IMR-90 (cell line): ENCODE measurements around the gene EXOC6B. TPM values are rescaled to one million over a fixed set of nuclear protein-coding genes. Genes with fewer than 3 reads are reported as not detected.
"Not testable (repeated sequence)": the region's sequence is repeated elsewhere in the genome, so short reads cannot be mapped to it uniquely, and the experiment has no call there.

Experiments
- ATAC-seq: fragments of 200-7000 bp; cut with Tn5 transposase; 2 replicates; pipeline ENCODE4 v1.9.1; 2020; ENCODE audit warnings: low read depth, mild to moderate bottlenecking, moderate library complexity
- BruUV-seq: library from RNA; stranded (reverse); fragments of 400-500 nt; replicated peaks from 2 replicates; lab custom pipeline; 2021; lab: Mats Ljungman, UMichigan
- CTCF ChIA-PET: fragments of 300-600 bp; formaldehyde crosslinking; extraction: SDS; loops from one replicate; lab custom pipeline; 2021; ENCODE audit warnings: antibody characterized with exemption; lab: Yijun Ruan, JAX
- POLR2A ChIA-PET: fragments of 300-600 bp; sonication (Branson Sonifier 250); formaldehyde crosslinking; loops from one replicate; lab custom pipeline; 2022; ENCODE audit warnings: antibody characterized with exemption; ENCODE audit not compliant: unreplicated experiment; lab: Charles Lee
- DNase-seq: peaks from one replicate; pipeline ENCODE4 v3.0.0; 2013
- H2AFZ ChIP-seq: replicated peaks from 2 replicates; pipeline ENCODE3; 2013; ENCODE audit warnings: low read length, mild to moderate bottlenecking; ENCODE audit not compliant: poor library complexity
- H2AK5ac ChIP-seq: 2 replicates; pipeline ENCODE4 v1.6.1; 2013; ENCODE audit warnings: low read depth, low read length, inconsistent platforms
- H2AK9ac ChIP-seq: replicated peaks from 2 replicates; pipeline ENCODE3; 2013; ENCODE audit warnings: mild to moderate bottlenecking, low read depth, low read length, moderate library complexity; ENCODE audit not compliant: poor library complexity
- H2BK120ac ChIP-seq: 2 replicates; pipeline ENCODE4 v1.6.1; 2013; ENCODE audit warnings: low read depth, low read length, inconsistent platforms
- H2BK15ac ChIP-seq: 3 replicates; pipeline ENCODE4 v1.6.1; 2013; ENCODE audit warnings: low read depth, low read length, inconsistent platforms
- H2BK20ac ChIP-seq: 2 replicates; pipeline ENCODE4 v1.6.1; 2013; ENCODE audit warnings: low read depth, mild to moderate bottlenecking, inconsistent platforms, low read length, moderate library complexity
- H2BK5ac ChIP-seq: 2 replicates; pipeline ENCODE4 v1.6.1; 2013; ENCODE audit warnings: mild to moderate bottlenecking, low read depth, low read length, inconsistent platforms; ENCODE audit not compliant: poor library complexity, severe bottlenecking
- H3K14ac ChIP-seq: replicated peaks from 2 replicates; pipeline ENCODE4 v1.6.1; 2013; ENCODE audit warnings: low read depth, low read length, inconsistent platforms
- H3K18ac ChIP-seq: 2 replicates; pipeline ENCODE4 v1.6.1; 2013; ENCODE audit warnings: low read depth, low read length, control low read depth
- H3K23ac ChIP-seq: 2 replicates; pipeline ENCODE4 v1.6.1; 2013; ENCODE audit warnings: low read depth, low read length, inconsistent platforms
- H3K27ac ChIP-seq: 2 replicates; pipeline ENCODE4 v1.5.1; 2013; ENCODE audit warnings: mild to moderate bottlenecking, control low read depth, low read length; ENCODE audit not compliant: insufficient read depth
- H3K27me3 ChIP-seq: 2 replicates; pipeline ENCODE4 v1.6.1; 2013; ENCODE audit warnings: low read length; ENCODE audit not compliant: control insufficient read depth, insufficient read depth
- H3K36me3 ChIP-seq: 2 replicates; pipeline ENCODE4 v1.6.1; 2013; ENCODE audit warnings: low read length, mixed read lengths; ENCODE audit not compliant: control insufficient read depth, insufficient read depth
- H3K4ac ChIP-seq: 2 replicates; pipeline ENCODE4 v1.6.1; 2013; ENCODE audit warnings: low read depth, low read length, inconsistent platforms
- H3K4me1 ChIP-seq: 2 replicates; pipeline ENCODE4 v1.6.1; 2013; ENCODE audit warnings: low read length, mixed read lengths; ENCODE audit not compliant: control insufficient read depth, insufficient read depth
- H3K4me2 ChIP-seq: 2 replicates; pipeline ENCODE4 v1.6.1; 2013; ENCODE audit warnings: low read depth, mild to moderate bottlenecking, control low read depth, low read length, moderate library complexity
- H3K4me3 ChIP-seq: 2 replicates; pipeline ENCODE4 v1.5.1; 2013; ENCODE audit warnings: low read depth, mild to moderate bottlenecking, control low read depth, low read length, moderate library complexity; ENCODE audit not compliant: insufficient read depth
- H3K56ac ChIP-seq: 2 replicates; pipeline ENCODE4 v1.6.1; 2013; ENCODE audit warnings: low read length, inconsistent platforms; ENCODE audit not compliant: insufficient read depth; ENCODE audit errors: extremely low read depth
- H3K79me1 ChIP-seq, 2 experiments: 2 replicates each; pipeline ENCODE4 v1.6.1; 2013; ENCODE audit warnings: low read length in 2 of 2, inconsistent platforms in 1 of 2, low read depth in 1 of 2
- H3K9ac ChIP-seq: 2 replicates; pipeline ENCODE4 v1.6.1; 2013; ENCODE audit warnings: low read depth, low read length, control low read depth
- H3K9me1 ChIP-seq: 2 replicates; pipeline ENCODE4 v1.6.1; 2013; ENCODE audit warnings: low read length, inconsistent platforms; ENCODE audit not compliant: insufficient read depth
- H3K9me3 ChIP-seq: 2 replicates; pipeline ENCODE4 v1.6.1; 2013; ENCODE audit warnings: low read length; ENCODE audit not compliant: control insufficient read depth, insufficient read depth
- H4K20me1 ChIP-seq: 2 replicates; pipeline ENCODE4 v1.6.1; 2013; ENCODE audit warnings: low read length, inconsistent platforms; ENCODE audit not compliant: insufficient read depth
- H4K5ac ChIP-seq: 2 replicates; pipeline ENCODE4 v1.6.1; 2013; ENCODE audit warnings: mild to moderate bottlenecking, low read depth, low read length, control low read depth
- H4K8ac ChIP-seq, 2 experiments: 2 replicates each; pipeline ENCODE4 v1.6.1; 2013; ENCODE audit warnings: low read depth in 2 of 2, low read length in 2 of 2, control low read depth in 1 of 2, inconsistent platforms in 1 of 2
- H4K91ac ChIP-seq: 2 replicates; pipeline ENCODE4 v1.6.1; 2013; ENCODE audit warnings: low read depth, low read length, inconsistent platforms; ENCODE audit not compliant: insufficient read depth
- WGBS, 2 experiments: methylation state at CpG; one replicate each; pipeline versions ENCODE4 v1.1.5 to v1.1.7; 2013; ENCODE audit warnings: missing lambda C conversion rate in 2 of 2; ENCODE audit not compliant: insufficient read length in 1 of 2; ENCODE audit errors: extremely low coverage in 2 of 2; 5-methylcytosine and 5-hydroxymethylcytosine counted together
- dilution Hi-C: fragments of 300-500 bp; cut with HindIII; formaldehyde crosslinking; loops from one replicate; pipeline ENCODE4 v1.14.3; 2018; ENCODE audit warnings: low sequenced_read_pairs; ENCODE audit not compliant: unreplicated experiment
- in situ Hi-C: fragments of 300-500 bp; cut with MboI; formaldehyde crosslinking; loops from 3 replicates; pipeline ENCODE4 v1.14.3; 2019; ENCODE audit warnings: low sequenced_read_pairs, inconsistent platforms, mixed read lengths
- intact Hi-C: fragments of 100-400 bp; cut with micrococcal nuclease; formaldehyde crosslinking; loops from 2 replicates; pipeline ENCODE4 v1.10.0; 2022
- polyA plus RNA-seq, 3 experiments: library from polyadenylated mRNA; depleted of rRNA; stranded (reverse); fragments of >200 nt; gene quantifications; 2 replicates each; pipeline ENCODE4 v1.2.3, GENCODE V29; 2012; ENCODE audit warnings: low replicate concordance in 1 of 3
- total RNA-seq: library from RNA; depleted of rRNA; stranded (reverse); fragments of >200 nt; gene quantifications from 2 replicates; pipeline ENCODE4 v1.2.3, GENCODE V29; 2012

The EXOC6B gene
- total and polyA plus RNA-seq, 2 of the 4 experiments (the other 2 are of a cell fraction): 10.2 to 29.4 TPM

DNA sequence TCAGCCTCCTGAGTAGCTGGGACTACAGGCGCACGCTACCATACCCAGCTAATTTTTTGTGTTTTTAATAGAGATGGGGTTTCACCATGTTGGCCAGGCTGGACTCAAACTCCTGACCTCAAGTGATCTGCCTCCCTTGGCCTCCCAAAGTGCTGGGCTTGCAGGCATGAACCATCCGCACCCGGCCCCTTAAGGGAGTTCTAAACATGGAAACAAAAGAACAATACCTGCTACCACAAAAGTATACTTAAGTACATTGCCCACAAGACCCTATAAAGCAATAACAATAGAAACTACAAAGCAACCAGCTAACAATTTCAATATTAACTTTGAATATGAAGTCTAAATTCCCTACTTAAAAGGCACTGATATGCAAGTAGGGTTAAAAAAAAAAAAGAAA lies 242.0 kb downstream of the EXOC6B start:
- DNase-seq, H2AK9ac ChIP-seq, H3K27me3 ChIP-seq, H3K9ac ChIP-seq, H3K18ac ChIP-seq, H4K8ac ChIP-seq, H3K27ac ChIP-seq, dilution Hi-C loops, H2AK5ac ChIP-seq, CTCF ChIA-PET, H4K5ac ChIP-seq, H3K56ac ChIP-seq, H3K4me3 ChIP-seq, H2BK5ac ChIP-seq, POLR2A ChIA-PET, H3K9me1 ChIP-seq, H3K14ac ChIP-seq, H2BK15ac ChIP-seq, H3K4me2 ChIP-seq, ATAC-seq, BruUV-seq, H2AFZ ChIP-seq, H2BK20ac ChIP-seq, H3K36me3 ChIP-seq, H3K4ac ChIP-seq, H4K20me1 ChIP-seq, H3K9me3 ChIP-seq, H4K91ac ChIP-seq, H2BK120ac ChIP-seq, H3K4me1 ChIP-seq, H3K23ac ChIP-seq, intact Hi-C loops: not testable (repeated sequence)
- peaks cover 0 to 14% of the 10 kb centered on the region in 2 experiments; a peak in 3 of 4 replicates for H3K79me1 ChIP-seq
- in situ Hi-C loops: loop anchor here (10.0 to 25.0 kb wide), 3 partner anchors 161 to 1047 kb away; no protein-coding TSS in a partner anchor
- no CpG with 5 or more reads among the region's 4 CpGs for WGBS, 2 experiments
